Uterus (tissue), 2 donors: ENCODE data around the gene FNIP2.

Experiments used
- POLR2A ChIP-seq, 2 donors: fragments of 450-650 bp; IDR thresholded peaks; one replicate each; pipeline ENCODE4 v1.6.1; 2016; ENCODE audit warnings: antibody characterized with exemption in 2 of 2, mild to moderate bottlenecking in 1 of 2, moderate library complexity in 1 of 2
- TF ChIP-seq, protein P1 (sequence below), 4 experiments: fragments of 200-600 bp in 2 of 4; fragments of 450-650 bp in 2 of 4; sonication (generic) in 2 of 4; IDR thresholded peaks; one replicate each; pipeline ENCODE4 v1.5.1; 2016 to 2019; ENCODE audit warnings: antibody characterized with exemption in 4 of 4, mild to moderate bottlenecking in 2 of 4, moderate library complexity in 1 of 4

GRCh38 chr4:158816955-158817354, 48.1 kb downstream of the FNIP2 start:
- TF ChIP-seq, protein P1, sequence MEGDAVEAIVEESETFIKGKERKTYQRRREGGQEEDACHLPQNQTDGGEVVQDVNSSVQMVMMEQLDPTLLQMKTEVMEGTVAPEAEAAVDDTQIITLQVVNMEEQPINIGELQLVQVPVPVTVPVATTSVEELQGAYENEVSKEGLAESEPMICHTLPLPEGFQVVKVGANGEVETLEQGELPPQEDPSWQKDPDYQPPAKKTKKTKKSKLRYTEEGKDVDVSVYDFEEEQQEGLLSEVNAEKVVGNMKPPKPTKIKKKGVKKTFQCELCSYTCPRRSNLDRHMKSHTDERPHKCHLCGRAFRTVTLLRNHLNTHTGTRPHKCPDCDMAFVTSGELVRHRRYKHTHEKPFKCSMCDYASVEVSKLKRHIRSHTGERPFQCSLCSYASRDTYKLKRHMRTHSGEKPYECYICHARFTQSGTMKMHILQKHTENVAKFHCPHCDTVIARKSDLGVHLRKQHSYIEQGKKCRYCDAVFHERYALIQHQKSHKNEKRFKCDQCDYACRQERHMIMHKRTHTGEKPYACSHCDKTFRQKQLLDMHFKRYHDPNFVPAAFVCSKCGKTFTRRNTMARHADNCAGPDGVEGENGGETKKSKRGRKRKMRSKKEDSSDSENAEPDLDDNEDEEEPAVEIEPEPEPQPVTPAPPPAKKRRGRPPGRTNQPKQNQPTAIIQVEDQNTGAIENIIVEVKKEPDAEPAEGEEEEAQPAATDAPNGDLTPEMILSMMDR (IDR thresholded peaks at IDR 0.05) = no peak
- no peak for TF ChIP-seq POLR2A (IDR thresholded peaks at IDR 0.05)
